IMR-90 (cell line): ENCODE measurements around the gene SKP1. TPM values are rescaled to one million over a fixed set of nuclear protein-coding genes. Genes with fewer than 3 reads are reported as not detected.

ENCODE experiments used
- ATAC-seq: fragments of 200-7000 bp; cut with Tn5 transposase; 2 replicates; pipeline ENCODE4 v1.9.1; 2020; ENCODE audit warnings: low read depth, mild to moderate bottlenecking, moderate library complexity
- BruUV-seq: library from RNA; stranded (reverse); fragments of 400-500 nt; replicated peaks from 2 replicates; lab custom pipeline; 2021; lab: Mats Ljungman, UMichigan
- CTCF ChIA-PET: fragments of 300-600 bp; formaldehyde crosslinking; extraction: SDS; loops from one replicate; lab custom pipeline; 2021; ENCODE audit warnings: antibody characterized with exemption; lab: Yijun Ruan, JAX
- POLR2A ChIA-PET: fragments of 300-600 bp; sonication (Branson Sonifier 250); formaldehyde crosslinking; loops from one replicate; lab custom pipeline; 2022; ENCODE audit warnings: antibody characterized with exemption; ENCODE audit not compliant: unreplicated experiment; lab: Charles Lee
- DNase-seq: peaks from one replicate; pipeline ENCODE4 v3.0.0; 2013
- H2AFZ ChIP-seq: replicated peaks from 2 replicates; pipeline ENCODE3; 2013; ENCODE audit warnings: low read length, mild to moderate bottlenecking; ENCODE audit not compliant: poor library complexity
- H2AK5ac ChIP-seq: 2 replicates; pipeline ENCODE4 v1.6.1; 2013; ENCODE audit warnings: low read depth, low read length, inconsistent platforms
- H2AK9ac ChIP-seq: replicated peaks from 2 replicates; pipeline ENCODE3; 2013; ENCODE audit warnings: mild to moderate bottlenecking, low read depth, low read length, moderate library complexity; ENCODE audit not compliant: poor library complexity
- H2BK120ac ChIP-seq: 2 replicates; pipeline ENCODE4 v1.6.1; 2013; ENCODE audit warnings: low read depth, low read length, inconsistent platforms
- H2BK15ac ChIP-seq: 3 replicates; pipeline ENCODE4 v1.6.1; 2013; ENCODE audit warnings: low read depth, low read length, inconsistent platforms
- H2BK20ac ChIP-seq: 2 replicates; pipeline ENCODE4 v1.6.1; 2013; ENCODE audit warnings: low read depth, mild to moderate bottlenecking, inconsistent platforms, low read length, moderate library complexity
- H2BK5ac ChIP-seq: 2 replicates; pipeline ENCODE4 v1.6.1; 2013; ENCODE audit warnings: mild to moderate bottlenecking, low read depth, low read length, inconsistent platforms; ENCODE audit not compliant: poor library complexity, severe bottlenecking
- H3K14ac ChIP-seq: replicated peaks from 2 replicates; pipeline ENCODE4 v1.6.1; 2013; ENCODE audit warnings: low read depth, low read length, inconsistent platforms
- H3K18ac ChIP-seq: 2 replicates; pipeline ENCODE4 v1.6.1; 2013; ENCODE audit warnings: low read depth, low read length, control low read depth
- H3K23ac ChIP-seq: 2 replicates; pipeline ENCODE4 v1.6.1; 2013; ENCODE audit warnings: low read depth, low read length, inconsistent platforms
- H3K27ac ChIP-seq: 2 replicates; pipeline ENCODE4 v1.5.1; 2013; ENCODE audit warnings: mild to moderate bottlenecking, control low read depth, low read length; ENCODE audit not compliant: insufficient read depth
- H3K27me3 ChIP-seq: 2 replicates; pipeline ENCODE4 v1.6.1; 2013; ENCODE audit warnings: low read length; ENCODE audit not compliant: control insufficient read depth, insufficient read depth
- H3K36me3 ChIP-seq: 2 replicates; pipeline ENCODE4 v1.6.1; 2013; ENCODE audit warnings: low read length, mixed read lengths; ENCODE audit not compliant: control insufficient read depth, insufficient read depth
- H3K4ac ChIP-seq: 2 replicates; pipeline ENCODE4 v1.6.1; 2013; ENCODE audit warnings: low read depth, low read length, inconsistent platforms
- H3K4me1 ChIP-seq: 2 replicates; pipeline ENCODE4 v1.6.1; 2013; ENCODE audit warnings: low read length, mixed read lengths; ENCODE audit not compliant: control insufficient read depth, insufficient read depth
- H3K4me2 ChIP-seq: 2 replicates; pipeline ENCODE4 v1.6.1; 2013; ENCODE audit warnings: low read depth, mild to moderate bottlenecking, control low read depth, low read length, moderate library complexity
- H3K4me3 ChIP-seq: 2 replicates; pipeline ENCODE4 v1.5.1; 2013; ENCODE audit warnings: low read depth, mild to moderate bottlenecking, control low read depth, low read length, moderate library complexity; ENCODE audit not compliant: insufficient read depth
- H3K56ac ChIP-seq: 2 replicates; pipeline ENCODE4 v1.6.1; 2013; ENCODE audit warnings: low read length, inconsistent platforms; ENCODE audit not compliant: insufficient read depth; ENCODE audit errors: extremely low read depth
- H3K79me1 ChIP-seq, 2 experiments: 2 replicates each; pipeline ENCODE4 v1.6.1; 2013; ENCODE audit warnings: low read length in 2 of 2, inconsistent platforms in 1 of 2, low read depth in 1 of 2
- H3K9ac ChIP-seq: 2 replicates; pipeline ENCODE4 v1.6.1; 2013; ENCODE audit warnings: low read depth, low read length, control low read depth
- H3K9me1 ChIP-seq: 2 replicates; pipeline ENCODE4 v1.6.1; 2013; ENCODE audit warnings: low read length, inconsistent platforms; ENCODE audit not compliant: insufficient read depth
- H3K9me3 ChIP-seq: 2 replicates; pipeline ENCODE4 v1.6.1; 2013; ENCODE audit warnings: low read length; ENCODE audit not compliant: control insufficient read depth, insufficient read depth
- H4K20me1 ChIP-seq: 2 replicates; pipeline ENCODE4 v1.6.1; 2013; ENCODE audit warnings: low read length, inconsistent platforms; ENCODE audit not compliant: insufficient read depth
- H4K5ac ChIP-seq: 2 replicates; pipeline ENCODE4 v1.6.1; 2013; ENCODE audit warnings: mild to moderate bottlenecking, low read depth, low read length, control low read depth
- H4K8ac ChIP-seq, 2 experiments: 2 replicates each; pipeline ENCODE4 v1.6.1; 2013; ENCODE audit warnings: low read depth in 2 of 2, low read length in 2 of 2, control low read depth in 1 of 2, inconsistent platforms in 1 of 2
- H4K91ac ChIP-seq: 2 replicates; pipeline ENCODE4 v1.6.1; 2013; ENCODE audit warnings: low read depth, low read length, inconsistent platforms; ENCODE audit not compliant: insufficient read depth
- BHLHE40 ChIP-seq: fragments of 150-350 bp; IDR thresholded peaks from 2 replicates; pipeline ENCODE4 v1.6.1; 2016; ENCODE audit warnings: mild to moderate bottlenecking, low read depth, low read length
- CEBPB ChIP-seq: IDR thresholded peaks from 2 replicates; pipeline ENCODE4 v1.6.1; 2012; ENCODE audit warnings: low read depth, low read length, improper control_type of control experiment
- CHD1 ChIP-seq: IDR thresholded peaks from 2 replicates; pipeline ENCODE4 v1.6.1; 2012; ENCODE audit warnings: low read depth, low read length, improper control_type of control experiment
- FOS ChIP-seq: fragments of 150-350 bp; IDR thresholded peaks from 2 replicates; pipeline ENCODE4 v1.6.1; 2016; ENCODE audit warnings: low read depth, low read length
- MAFK ChIP-seq: IDR thresholded peaks from 2 replicates; pipeline ENCODE4 v1.6.1; 2012; ENCODE audit warnings: low read depth, low read length, improper control_type of control experiment
- MAZ ChIP-seq: IDR thresholded peaks from 2 replicates; pipeline ENCODE4 v1.6.1; 2012; ENCODE audit warnings: low read depth, mild to moderate bottlenecking, low read length, improper control_type of control experiment, moderate library complexity, borderline replicate concordance
- MXI1 ChIP-seq: IDR thresholded peaks from 2 replicates; pipeline ENCODE4 v1.6.1; 2012; ENCODE audit warnings: low read depth, mild to moderate bottlenecking, low read length, moderate library complexity, borderline replicate concordance
- NFE2L2 ChIP-seq: fragments of 150-350 bp; IDR thresholded peaks from 2 replicates; pipeline ENCODE4 v1.6.1; 2016; ENCODE audit warnings: low read depth, mild to moderate bottlenecking, low read length
- POLR2A ChIP-seq: IDR thresholded peaks from 2 replicates; pipeline ENCODE4 v1.6.1; 2012; ENCODE audit warnings: mild to moderate bottlenecking, low read depth, low read length
- RAD21 ChIP-seq: IDR thresholded peaks from 2 replicates; pipeline ENCODE4 v1.6.1; 2012; ENCODE audit warnings: low read length, improper control_type of control experiment
- RCOR1 ChIP-seq: IDR thresholded peaks from 2 replicates; pipeline ENCODE4 v1.6.1; 2012; ENCODE audit warnings: mild to moderate bottlenecking, low read length, improper control_type of control experiment; ENCODE audit not compliant: insufficient replicate concordance
- RFX5 ChIP-seq: IDR thresholded peaks from 2 replicates; pipeline ENCODE4 v1.8.0; 2012; ENCODE audit warnings: low read depth, mild to moderate bottlenecking, low read length, moderate library complexity
- SMC3 ChIP-seq: fragments of 150-350 bp; IDR thresholded peaks from 2 replicates; pipeline ENCODE4 v1.6.1; 2016; ENCODE audit warnings: low read depth, mild to moderate bottlenecking, antibody characterized with exemption, low read length, moderate library complexity
- USF2 ChIP-seq: fragments of 150-350 bp; IDR thresholded peaks from 2 replicates; pipeline ENCODE4 v1.6.1; 2017; ENCODE audit warnings: mild to moderate bottlenecking, antibody characterized with exemption, low read length, low read depth
- WGBS, 2 experiments: methylation state at CpG; one replicate each; pipeline versions ENCODE4 v1.1.5 to v1.1.7; 2013; ENCODE audit warnings: missing lambda C conversion rate in 2 of 2; ENCODE audit not compliant: insufficient read length in 1 of 2; ENCODE audit errors: extremely low coverage in 2 of 2; 5-methylcytosine and 5-hydroxymethylcytosine counted together
- dilution Hi-C: fragments of 300-500 bp; cut with HindIII; formaldehyde crosslinking; loops from one replicate; pipeline ENCODE4 v1.14.3; 2018; ENCODE audit warnings: low sequenced_read_pairs; ENCODE audit not compliant: unreplicated experiment
- in situ Hi-C: fragments of 300-500 bp; cut with MboI; formaldehyde crosslinking; loops from 3 replicates; pipeline ENCODE4 v1.14.3; 2019; ENCODE audit warnings: low sequenced_read_pairs, inconsistent platforms, mixed read lengths
- intact Hi-C: fragments of 100-400 bp; cut with micrococcal nuclease; formaldehyde crosslinking; loops from 2 replicates; pipeline ENCODE4 v1.10.0; 2022
- polyA plus RNA-seq, 3 experiments: library from polyadenylated mRNA; depleted of rRNA; stranded (reverse); fragments of >200 nt; gene quantifications; 2 replicates each; pipeline ENCODE4 v1.2.3, GENCODE V29; 2012; ENCODE audit warnings: low replicate concordance in 1 of 3
- total RNA-seq: library from RNA; depleted of rRNA; stranded (reverse); fragments of >200 nt; gene quantifications from 2 replicates; pipeline ENCODE4 v1.2.3, GENCODE V29; 2012
- TF ChIP-seq, protein P1 (sequence below): conservative IDR thresholded peaks from 2 replicates; pipeline ENCODE4 v1.5.1; 2012; ENCODE audit warnings: mild to moderate bottlenecking, low read depth, low read length, improper control_type of control experiment
- TF ChIP-seq, protein P2 (sequence below): fragments of 150-350 bp; IDR thresholded peaks from 2 replicates; pipeline ENCODE4 v1.6.1; 2016; ENCODE audit warnings: low read depth, mild to moderate bottlenecking, low read length, moderate library complexity, borderline replicate concordance

The SKP1 gene
- total and polyA plus RNA-seq, 2 of the 4 experiments (the other 2 are of a cell fraction) = 206 to 618 TPM

DNA sequence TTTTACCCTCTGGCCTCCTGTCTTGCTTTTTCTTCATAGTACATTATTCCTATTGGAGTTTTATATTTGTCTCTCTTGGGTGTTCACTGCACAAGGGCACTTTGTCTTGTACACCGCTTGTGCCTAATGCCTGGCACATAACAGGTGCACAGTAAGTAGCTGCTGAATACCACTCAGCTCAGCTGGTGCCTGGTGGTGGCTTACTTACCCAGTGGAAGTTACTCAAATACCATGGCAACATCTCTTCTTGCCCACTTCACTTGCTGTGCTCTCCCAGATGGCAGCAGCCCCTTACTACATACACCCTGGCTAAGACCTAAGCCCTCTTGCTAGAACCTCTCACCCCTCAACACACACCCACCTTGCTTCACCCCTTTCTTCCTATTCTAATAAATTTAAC is 11.3 kb upstream of the SKP1 start:
- no peak overlapping the region for H2BK20ac ChIP-seq
- H3K79me1 ChIP-seq = peaks cover 7 to 27% of the 10 kb centered on the region in 2 experiments; a peak in 2 of 4 replicates
- ATAC-seq = no peak
- H4K91ac ChIP-seq = no peak overlapping the region
- in situ Hi-C loops (loop anchor here (5.0 to 10.0 kb wide), 2 partner anchors 99 to 397 kb away; no protein-coding TSS in a partner anchor), dilution Hi-C loops (no loop called here), intact Hi-C loops (no loop called here)
- H2AK5ac ChIP-seq = no peak overlapping the region
- no peak overlapping the region for H2BK5ac ChIP-seq
- CTCF ChIA-PET = interaction anchor here (0.9 kb wide), 1 partner anchor 101 kb away, joined by 4 read pairs; no protein-coding TSS in a partner anchor
- H2AK9ac ChIP-seq = no peak overlapping the region
- DNase-seq = no peak
- no peak overlapping the region for H3K18ac ChIP-seq
- H4K8ac ChIP-seq = no peak overlapping the region
- H2AFZ ChIP-seq = no peak overlapping the region
- POLR2A ChIA-PET = no interaction called here
- H3K4me2 ChIP-seq = no peak overlapping the region
- H3K9me3 ChIP-seq = no peaks in the 10 kb centered on the region
- H3K23ac ChIP-seq = no peak overlapping the region
- no peak overlapping the region for H4K5ac ChIP-seq
- H3K4ac ChIP-seq = no peak overlapping the region
- no TSS peak for BruUV-seq
- no peak overlapping the region for H3K56ac ChIP-seq
- H3K4me1 ChIP-seq = no peaks in the 10 kb centered on the region
- TF ChIP-seq USF2 = no peak
- TF ChIP-seq RCOR1 = no peak
- TF ChIP-seq, protein P1, sequence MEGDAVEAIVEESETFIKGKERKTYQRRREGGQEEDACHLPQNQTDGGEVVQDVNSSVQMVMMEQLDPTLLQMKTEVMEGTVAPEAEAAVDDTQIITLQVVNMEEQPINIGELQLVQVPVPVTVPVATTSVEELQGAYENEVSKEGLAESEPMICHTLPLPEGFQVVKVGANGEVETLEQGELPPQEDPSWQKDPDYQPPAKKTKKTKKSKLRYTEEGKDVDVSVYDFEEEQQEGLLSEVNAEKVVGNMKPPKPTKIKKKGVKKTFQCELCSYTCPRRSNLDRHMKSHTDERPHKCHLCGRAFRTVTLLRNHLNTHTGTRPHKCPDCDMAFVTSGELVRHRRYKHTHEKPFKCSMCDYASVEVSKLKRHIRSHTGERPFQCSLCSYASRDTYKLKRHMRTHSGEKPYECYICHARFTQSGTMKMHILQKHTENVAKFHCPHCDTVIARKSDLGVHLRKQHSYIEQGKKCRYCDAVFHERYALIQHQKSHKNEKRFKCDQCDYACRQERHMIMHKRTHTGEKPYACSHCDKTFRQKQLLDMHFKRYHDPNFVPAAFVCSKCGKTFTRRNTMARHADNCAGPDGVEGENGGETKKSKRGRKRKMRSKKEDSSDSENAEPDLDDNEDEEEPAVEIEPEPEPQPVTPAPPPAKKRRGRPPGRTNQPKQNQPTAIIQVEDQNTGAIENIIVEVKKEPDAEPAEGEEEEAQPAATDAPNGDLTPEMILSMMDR = no peak
- no peak for TF ChIP-seq SMC3
- TF ChIP-seq NFE2L2 = no peak
- no peak for TF ChIP-seq CHD1
- TF ChIP-seq, protein P2, sequence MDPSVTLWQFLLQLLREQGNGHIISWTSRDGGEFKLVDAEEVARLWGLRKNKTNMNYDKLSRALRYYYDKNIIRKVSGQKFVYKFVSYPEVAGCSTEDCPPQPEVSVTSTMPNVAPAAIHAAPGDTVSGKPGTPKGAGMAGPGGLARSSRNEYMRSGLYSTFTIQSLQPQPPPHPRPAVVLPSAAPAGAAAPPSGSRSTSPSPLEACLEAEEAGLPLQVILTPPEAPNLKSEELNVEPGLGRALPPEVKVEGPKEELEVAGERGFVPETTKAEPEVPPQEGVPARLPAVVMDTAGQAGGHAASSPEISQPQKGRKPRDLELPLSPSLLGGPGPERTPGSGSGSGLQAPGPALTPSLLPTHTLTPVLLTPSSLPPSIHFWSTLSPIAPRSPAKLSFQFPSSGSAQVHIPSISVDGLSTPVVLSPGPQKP = no peak
- no peak for TF ChIP-seq POLR2A
- no peak for TF ChIP-seq MXI1
- TF ChIP-seq CEBPB = no peak
- TF ChIP-seq MAFK = no peak
- no peak for TF ChIP-seq BHLHE40
- TF ChIP-seq RFX5 = no peak
- no peak for TF ChIP-seq MAZ
- TF ChIP-seq FOS = no peak
- TF ChIP-seq RAD21 = no peak
- H3K9ac ChIP-seq = no peak overlapping the region
- no CpG with 5 or more reads among the region's 1 CpG for WGBS, 2 experiments
- H3K36me3 ChIP-seq = no peaks in the 10 kb centered on the region
- H3K27me3 ChIP-seq = no peaks in the 10 kb centered on the region
- H2BK15ac ChIP-seq = no peak overlapping the region
- peaks cover 4% of the 10 kb centered on the region; the same call in 1 of the 2 replicates for H4K20me1 ChIP-seq
- no peak overlapping the region for H3K4me3 ChIP-seq
- H3K14ac ChIP-seq = no peak overlapping the region
- no peak overlapping the region for H2BK120ac ChIP-seq
- H3K27ac ChIP-seq = no peak overlapping the region
- no peaks in the 10 kb centered on the region for H3K9me1 ChIP-seq
